Caco-2 (cell line): ENCODE data around the gene ADAMTS10. TPM values are rescaled to one million over a fixed set of nuclear protein-coding genes. Genes with fewer than 3 reads are reported as not detected.
"Not testable (repeated sequence)": the region's sequence is repeated elsewhere in the genome, so short reads cannot be mapped to it uniquely, and the experiment has no call there.

ENCODE experiments used
- BruUV-seq: library from RNA; stranded (reverse); fragments of 400-500 nt; replicated peaks from 2 replicates; lab custom pipeline; 2021; lab: Mats Ljungman, UMichigan
- CTCF ChIA-PET: fragments of 300-600 bp; sonication (Branson Sonifier 250); formaldehyde crosslinking; loops from one replicate; lab custom pipeline; 2022; ENCODE audit warnings: antibody characterized with exemption; lab: Charles Lee
- POLR2A ChIA-PET: fragments of 300-600 bp; sonication (Branson Sonifier 250); formaldehyde crosslinking; loops from one replicate; lab custom pipeline; 2022; ENCODE audit warnings: antibody characterized with exemption; lab: Charles Lee
- DNase-seq, 2 experiments: peaks; one replicate each; pipeline versions ENCODE4 v3.0.0 to v3.0.0-alpha.2; 2020 to 2022
- H3K27me3 ChIP-seq: replicated peaks from 2 replicates; pipeline ENCODE4 v1.6.0; 2011; ENCODE audit warnings: low read length; ENCODE audit not compliant: control insufficient read depth, insufficient read depth
- H3K36me3 ChIP-seq: 2 replicates; pipeline ENCODE4 v1.5.1; 2011; ENCODE audit warnings: low read length; ENCODE audit not compliant: control insufficient read depth, insufficient read depth
- H3K4me1 ChIP-seq: fragments of 250-450 bp; sonication (Bioruptor Pico); 2 replicates; pipeline ENCODE4 v1.5.1; 2020; ENCODE audit warnings: mild to moderate bottlenecking
- H3K4me3 ChIP-seq: 2 replicates; pipeline ENCODE4 v1.5.1; 2011; ENCODE audit warnings: low read depth, mild to moderate bottlenecking, control low read depth, low read length
- H3K9me3 ChIP-seq: fragments of 250-450 bp; sonication (Bioruptor Pico); 2 replicates; pipeline ENCODE4 v1.5.1; 2020; ENCODE audit warnings: mild to moderate bottlenecking, moderate library complexity
- H3K27ac Mint-ChIP-seq: one replicate; pipeline ENCODE4 v1.8.0; 2022; ENCODE audit warnings: mixed read lengths; ENCODE audit not compliant: unreplicated experiment
- H3K27me3 Mint-ChIP-seq: one replicate; pipeline ENCODE4 v1.8.0; 2022; ENCODE audit warnings: mixed read lengths; ENCODE audit not compliant: insufficient read depth, unreplicated experiment
- H3K36me3 Mint-ChIP-seq: one replicate; pipeline ENCODE4 v1.8.0; 2022; ENCODE audit warnings: mild to moderate bottlenecking, mixed read lengths; ENCODE audit not compliant: insufficient read depth, unreplicated experiment
- H3K4me1 Mint-ChIP-seq: one replicate; pipeline ENCODE4 v1.8.0; 2022; ENCODE audit warnings: low read depth, mixed read lengths; ENCODE audit not compliant: unreplicated experiment
- H3K4me3 Mint-ChIP-seq: one replicate; pipeline ENCODE4 v1.8.0; 2022; ENCODE audit warnings: mild to moderate bottlenecking, moderate library complexity, mixed read lengths; ENCODE audit not compliant: unreplicated experiment
- H3K9me3 Mint-ChIP-seq: one replicate; pipeline ENCODE4 v1.8.0; 2022; ENCODE audit warnings: mixed read lengths; ENCODE audit not compliant: unreplicated experiment
- CTCF ChIP-seq, 2 experiments: fragments of 200-600 bp in 1 of 2; IDR thresholded peaks; 1 replicate in 1 of 2; 2 replicates in 1 of 2; pipeline versions ENCODE4 v1.5.1 to v1.8.0; 2011 to 2022; ENCODE audit warnings: antibody characterized with exemption in 1 of 2, control low read depth in 1 of 2, inconsistent platforms in 1 of 2, low read depth in 1 of 2, low read length in 1 of 2, mild to moderate bottlenecking in 1 of 2, moderate library complexity in 1 of 2; ENCODE audit not compliant: insufficient read depth in 1 of 2, severe bottlenecking in 1 of 2, unreplicated experiment in 1 of 2
- intact Hi-C: fragments of 100-400 bp; cut with micrococcal nuclease; formaldehyde crosslinking; loops from one replicate; pipeline ENCODE4 v1.10.0; 2022; ENCODE audit not compliant: unreplicated experiment
- total RNA-seq: library from RNA; stranded (reverse); gene quantifications from 2 replicates; pipeline ENCODE4 v1.2.3, GENCODE V29; 2022

ADAMTS10 gene
- total RNA-seq, 1 experiment from 2014 or later = 0.77 TPM

GRCh38 chr19:8577247-8577646 lies 33.3 kb downstream of the ADAMTS10 start, which contains the start of gene MYO1F:
TSS of gene MYO1F (minus strand) at chr19:8577442. CDS start at chr19:8577309, 133 bp downstream.
- Mint-ChIP-seq H3K27me3 (peaks cover 9% of the 10 kb centered on the region), H3K4me3 (no peak within 1 kb of the TSS), H3K4me1 (peaks cover 6% of the 10 kb centered on the region), H3K36me3 (no peaks in the 10 kb centered on the region), H3K9me3 (peaks cover 10% of the 10 kb centered on the region), H3K27ac (no peak within 1 kb of the TSS)
- ChIA-PET POLR2A (no interaction called here), CTCF (no interaction called here)
- intact Hi-C loops = no loop called here
- no peaks in the 10 kb centered on the region for H3K4me1 ChIP-seq
- H3K27me3 ChIP-seq = no peaks in the 10 kb centered on the region
- no peak for DNase-seq
- no peaks in the 10 kb centered on the region for H3K9me3 ChIP-seq
- no peak within 1 kb of the TSS for H3K4me3 ChIP-seq
- TF ChIP-seq CTCF (IDR thresholded peaks at IDR 0.05; ENCODE audit: insufficient read depth in 1 of 2, low read depth in 1 of 2, low read length in 1 of 2, severe bottlenecking in 1 of 2, unreplicated experiment in 1 of 2) = no peak
- BruUV-seq = no TSS peak
- no peaks in the 10 kb centered on the region for H3K36me3 ChIP-seq

GRCh38 chr19:8576273-8576993 lies 34.1 kb downstream of the ADAMTS10 start:
- intact Hi-C loops = no loop called here

GRCh38 chr19:8575467-8575997 lies 35.0 kb downstream of the ADAMTS10 start:
- H3K4me3 ChIP-seq = no peak overlapping the region
- H3K4me3 Mint-ChIP-seq = no peak overlapping the region
- intact Hi-C loops = no loop called here
- H3K9me3 Mint-ChIP-seq = peaks cover 10% of the 10 kb centered on the region
- no peaks in the 10 kb centered on the region for H3K9me3 ChIP-seq
- peaks cover 6% of the 10 kb centered on the region for H3K4me1 Mint-ChIP-seq
- ChIA-PET POLR2A (no interaction called here), CTCF (interaction anchor here (0.6 to 1.0 kb wide), 2 partner anchors 13 to 20 kb away, joined by 3 to 6 read pairs; no protein-coding TSS in a partner anchor)
- no peak overlapping the region for H3K27ac Mint-ChIP-seq
- H3K27me3 Mint-ChIP-seq = peaks cover 9% of the 10 kb centered on the region
- no peak for TF ChIP-seq CTCF (IDR thresholded peaks at IDR 0.05; ENCODE audit: insufficient read depth in 1 of 2, low read depth in 1 of 2, low read length in 1 of 2, severe bottlenecking in 1 of 2, unreplicated experiment in 1 of 2)
- H3K36me3 Mint-ChIP-seq = no peaks in the 10 kb centered on the region
- BruUV-seq = no TSS peak
- H3K36me3 ChIP-seq = no peaks in the 10 kb centered on the region
- H3K4me1 ChIP-seq = no peaks in the 10 kb centered on the region
- no peaks in the 10 kb centered on the region for H3K27me3 ChIP-seq
- no peak for DNase-seq

More at GRCh38 chr19:8576273-8576993, 34.1 kb downstream of the ADAMTS10 start:
- no peaks in the 10 kb centered on the region for H3K4me1 ChIP-seq
- no peak overlapping the region for H3K4me3 ChIP-seq
- Mint-ChIP-seq H3K27me3 (peaks cover 9% of the 10 kb centered on the region), H3K4me3 (no peak overlapping the region), H3K9me3 (peaks cover 10% of the 10 kb centered on the region), H3K27ac (no peak overlapping the region), H3K4me1 (peaks cover 6% of the 10 kb centered on the region), H3K36me3 (no peaks in the 10 kb centered on the region)
- DNase-seq = no peak
- no peaks in the 10 kb centered on the region for H3K9me3 ChIP-seq
- ChIA-PET POLR2A (no interaction called here), CTCF (interaction anchor here (1.0 kb wide), 1 partner anchor 21 kb away, joined by 6 read pairs; no protein-coding TSS in a partner anchor)
- BruUV-seq = no TSS peak
- no peaks in the 10 kb centered on the region for H3K27me3 ChIP-seq
- TF ChIP-seq CTCF (IDR thresholded peaks at IDR 0.05; ENCODE audit: insufficient read depth in 1 of 2, low read depth in 1 of 2, low read length in 1 of 2, severe bottlenecking in 1 of 2, unreplicated experiment in 1 of 2) = no peak
- no peaks in the 10 kb centered on the region for H3K36me3 ChIP-seq

- H3K4me1 ChIP-seq, H3K27me3 ChIP-seq, H3K9me3 ChIP-seq, DNase-seq, H3K4me3 ChIP-seq, CTCF ChIA-PET, H3K36me3 Mint-ChIP-seq, BruUV-seq, H3K9me3 Mint-ChIP-seq, intact Hi-C loops, H3K4me3 Mint-ChIP-seq, POLR2A ChIA-PET, H3K27ac Mint-ChIP-seq, H3K4me1 Mint-ChIP-seq, H3K36me3 ChIP-seq, H3K27me3 Mint-ChIP-seq: not testable (repeated sequence)
These were observed 35.9 kb downstream of the ADAMTS10 start for GRCh38 chr19:8574619-8574922.
